Endodermal cell (in vitro differentiated cells): ENCODE results near the gene GNAL. TPM values are rescaled to one million over a fixed set of nuclear protein-coding genes. Genes with fewer than 3 reads are reported as not detected.

Experiments
- DNase-seq: peaks from one replicate; pipeline ENCODE4 v3.0.0-alpha.2; 2017
- H3K27ac ChIP-seq: 2 replicates; pipeline ENCODE4 v1.5.1; 2013; ENCODE audit warnings: mild to moderate bottlenecking, low read depth, low read length, moderate library complexity
- H3K27me3 ChIP-seq: 2 replicates; pipeline ENCODE4 v1.6.1; 2013; ENCODE audit warnings: mild to moderate bottlenecking, low read length, moderate library complexity; ENCODE audit not compliant: insufficient read depth, control insufficient read depth, poor library complexity, severe bottlenecking
- H3K36me3 ChIP-seq: 2 replicates; pipeline ENCODE4 v1.7.0; 2013; ENCODE audit warnings: mild to moderate bottlenecking, low read length, moderate library complexity; ENCODE audit not compliant: control insufficient read depth, insufficient read depth
- H3K4me1 ChIP-seq: one replicate; pipeline ENCODE4 v1.7.0; 2013; ENCODE audit warnings: low read length; ENCODE audit not compliant: control insufficient read depth, insufficient read depth
- H3K4me3 ChIP-seq: 2 replicates; pipeline ENCODE4 v1.5.1; 2013; ENCODE audit warnings: mild to moderate bottlenecking, low read length, moderate library complexity
- H3K9ac ChIP-seq: 2 replicates; pipeline ENCODE4 v1.6.1; 2013; ENCODE audit warnings: mild to moderate bottlenecking, low read length, moderate library complexity; ENCODE audit not compliant: poor library complexity, severe bottlenecking; ENCODE audit errors: extremely low read depth
- H3K9me3 ChIP-seq: 2 replicates; pipeline ENCODE4 v1.6.1; 2013; ENCODE audit warnings: mild to moderate bottlenecking, low read length, moderate library complexity; ENCODE audit not compliant: control insufficient read depth
- H3K27ac Mint-ChIP-seq: 2 replicates; pipeline ENCODE4 v1.8.0; 2020; ENCODE audit warnings: mixed read lengths
- H3K27me3 Mint-ChIP-seq: 2 replicates; pipeline ENCODE4 v1.8.0; 2021; ENCODE audit warnings: mild to moderate bottlenecking, mixed read lengths; ENCODE audit not compliant: insufficient read depth
- H3K36me3 Mint-ChIP-seq: 2 replicates; pipeline ENCODE4 v1.8.0; 2020; ENCODE audit warnings: low read depth, mixed read lengths
- H3K4me1 Mint-ChIP-seq: 2 replicates; pipeline ENCODE4 v1.8.0; 2020; ENCODE audit warnings: mixed read lengths
- H3K4me3 Mint-ChIP-seq: 2 replicates; pipeline ENCODE4 v1.8.0; 2020; ENCODE audit warnings: mild to moderate bottlenecking, moderate library complexity, mixed read lengths
- H3K9me3 Mint-ChIP-seq: 2 replicates; pipeline ENCODE4 v1.8.0; 2020; ENCODE audit warnings: mild to moderate bottlenecking, mixed read lengths
- WGBS, 2 experiments: methylation state at CpG; one replicate each; pipeline versions ENCODE4 v1.1.5 to v1.1.7; 2013; ENCODE audit warnings: missing lambda C conversion rate in 2 of 2, mixed read lengths in 1 of 2; ENCODE audit not compliant: insufficient coverage in 1 of 2, insufficient read length in 1 of 2; 5-methylcytosine and 5-hydroxymethylcytosine counted together
- total RNA-seq, 2 donors: library from RNA; stranded (reverse); fragmentation: NEBNext Ultra II Directional in 1 of 2; extraction: Animal tissue kit (Norgen Biotek cat#: 25700) in 1 of 2; gene quantifications; 2 replicates in 1 of 2; 3 replicates in 1 of 2; pipeline ENCODE4 v1.2.1, GENCODE V29; 2021
- TF ChIP-seq, protein P1 (sequence below): fragments of 200-600 bp; sonication (generic); conservative IDR thresholded peaks from 2 replicates; pipeline ENCODE4 v1.5.0; 2021; ENCODE audit warnings: antibody characterized with exemption, mild to moderate bottlenecking

The GNAL gene
- total RNA-seq, 2 donors from 2014 or later = 37.9 to 58.2 TPM

DNA sequence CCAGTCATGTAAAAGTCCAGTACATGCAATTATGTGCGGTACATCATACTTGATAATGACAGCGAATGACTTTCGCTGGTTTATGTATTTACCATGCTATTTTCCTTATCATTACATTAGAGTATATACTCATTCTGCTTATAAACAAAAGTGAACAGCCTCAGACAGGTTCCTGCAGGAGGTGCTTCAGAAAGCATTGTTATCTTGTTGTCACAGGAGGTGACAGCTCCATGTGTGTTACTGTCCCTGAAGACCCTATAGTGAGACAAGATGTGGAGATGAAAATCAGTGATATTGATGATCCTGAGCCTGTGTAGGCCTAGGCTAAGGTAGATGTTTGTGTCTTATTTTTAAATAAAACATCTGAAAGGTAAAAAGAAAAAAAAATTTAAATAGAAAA is 234.4 kb downstream of the GNAL start:
- Mint-ChIP-seq H3K4me1 (peaks cover 10% of the 10 kb centered on the region), H3K27ac (no peak overlapping the region), H3K27me3 (no peaks in the 10 kb centered on the region), H3K4me3 (no peak overlapping the region), H3K36me3 (no peaks in the 10 kb centered on the region), H3K9me3 (peaks cover 8% of the 10 kb centered on the region)
- Histone ChIP-seq H3K9me3 (no peaks in the 10 kb centered on the region), H3K4me3 (no peak overlapping the region), H3K27ac (no peak overlapping the region), H3K9ac (no peak overlapping the region), H3K4me1 (no peaks in the 10 kb centered on the region), H3K36me3 (no peaks in the 10 kb centered on the region), H3K27me3 (no peaks in the 10 kb centered on the region)
- no peak for DNase-seq
- TF ChIP-seq, protein P1, sequence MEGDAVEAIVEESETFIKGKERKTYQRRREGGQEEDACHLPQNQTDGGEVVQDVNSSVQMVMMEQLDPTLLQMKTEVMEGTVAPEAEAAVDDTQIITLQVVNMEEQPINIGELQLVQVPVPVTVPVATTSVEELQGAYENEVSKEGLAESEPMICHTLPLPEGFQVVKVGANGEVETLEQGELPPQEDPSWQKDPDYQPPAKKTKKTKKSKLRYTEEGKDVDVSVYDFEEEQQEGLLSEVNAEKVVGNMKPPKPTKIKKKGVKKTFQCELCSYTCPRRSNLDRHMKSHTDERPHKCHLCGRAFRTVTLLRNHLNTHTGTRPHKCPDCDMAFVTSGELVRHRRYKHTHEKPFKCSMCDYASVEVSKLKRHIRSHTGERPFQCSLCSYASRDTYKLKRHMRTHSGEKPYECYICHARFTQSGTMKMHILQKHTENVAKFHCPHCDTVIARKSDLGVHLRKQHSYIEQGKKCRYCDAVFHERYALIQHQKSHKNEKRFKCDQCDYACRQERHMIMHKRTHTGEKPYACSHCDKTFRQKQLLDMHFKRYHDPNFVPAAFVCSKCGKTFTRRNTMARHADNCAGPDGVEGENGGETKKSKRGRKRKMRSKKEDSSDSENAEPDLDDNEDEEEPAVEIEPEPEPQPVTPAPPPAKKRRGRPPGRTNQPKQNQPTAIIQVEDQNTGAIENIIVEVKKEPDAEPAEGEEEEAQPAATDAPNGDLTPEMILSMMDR = no peak
- 94% methylated on average over 3 of the region's 3 CpGs; no CpG with 5 or more reads in 1 of the 2 experiments for WGBS, 2 experiments

DNA sequence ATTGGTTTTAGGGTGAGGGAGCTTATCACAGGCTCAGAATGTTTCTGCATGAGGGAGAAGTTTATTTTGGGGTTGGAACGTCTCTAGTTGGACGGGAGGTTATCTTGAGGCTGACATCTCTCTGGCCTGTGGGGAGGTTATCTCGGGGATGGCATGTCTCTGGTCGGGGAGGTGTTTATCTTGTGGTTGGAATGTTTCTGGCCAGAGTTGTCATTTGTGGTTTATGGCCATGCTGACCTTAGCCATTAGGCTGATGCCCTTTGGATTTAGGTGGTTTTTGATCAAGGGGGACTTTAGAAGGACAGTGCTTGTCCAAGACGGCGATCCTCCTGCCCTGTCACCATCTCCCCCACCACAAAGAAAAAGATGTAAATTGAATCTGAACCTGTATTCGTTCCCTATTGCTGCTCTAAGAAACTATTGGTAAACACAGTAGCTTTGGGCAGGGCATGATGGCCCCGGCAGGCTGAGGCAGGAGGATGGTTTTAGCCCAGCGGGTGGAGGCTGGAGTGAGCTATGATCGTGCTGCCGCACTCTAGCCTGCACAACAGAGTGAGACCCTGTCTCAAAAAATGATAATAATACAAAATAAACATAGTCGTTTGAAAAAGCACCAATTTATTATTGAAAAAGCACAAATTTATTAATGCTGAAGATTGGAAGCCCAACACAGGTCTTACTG is 236.9 kb downstream of the GNAL start:
- no peak overlapping the region for H3K9ac ChIP-seq
- DNase-seq = no peak
- H3K27me3 ChIP-seq = no peaks in the 10 kb centered on the region
- H3K27me3 Mint-ChIP-seq = no peaks in the 10 kb centered on the region
- H3K4me3 Mint-ChIP-seq = no peak overlapping the region
- peaks cover 8% of the 10 kb centered on the region for H3K9me3 Mint-ChIP-seq
- H3K36me3 Mint-ChIP-seq = no peaks in the 10 kb centered on the region
- no peak overlapping the region for H3K27ac Mint-ChIP-seq
- H3K36me3 ChIP-seq = no peaks in the 10 kb centered on the region
- WGBS, 2 experiments = 83 to 96% methylated on average over 5 to 12 of the region's 12 CpGs
- H3K4me1 ChIP-seq = no peaks in the 10 kb centered on the region
- TF ChIP-seq, protein P1 = no peak
- H3K4me3 ChIP-seq = no peak overlapping the region
- H3K27ac ChIP-seq = no peak overlapping the region
- peaks cover 10% of the 10 kb centered on the region for H3K4me1 Mint-ChIP-seq
- no peaks in the 10 kb centered on the region for H3K9me3 ChIP-seq

DNA sequence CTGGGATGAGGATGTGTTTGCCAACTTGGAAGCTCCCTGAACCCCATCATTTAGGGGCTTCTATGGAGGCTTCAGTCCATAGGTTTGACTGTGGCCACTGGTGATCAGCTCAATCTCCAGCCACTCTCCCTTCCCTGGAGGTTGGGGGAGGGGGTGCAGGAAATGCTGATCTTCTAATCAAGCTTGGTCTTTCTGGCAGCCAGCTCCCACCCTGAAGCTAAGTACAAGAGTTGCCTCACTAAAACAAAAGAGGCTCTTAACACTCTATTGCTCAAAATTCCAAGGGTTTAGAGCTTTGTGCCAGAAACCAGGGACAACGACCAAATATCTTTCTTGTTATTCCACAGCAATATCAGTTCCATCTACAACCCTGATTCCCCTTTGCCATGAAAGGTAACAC is 238.4 kb downstream of the GNAL start:
- Mint-ChIP-seq H3K9me3 (peaks cover 8% of the 10 kb centered on the region), H3K27ac (no peak overlapping the region), H3K4me1 (peaks cover 10% of the 10 kb centered on the region), H3K36me3 (no peaks in the 10 kb centered on the region), H3K27me3 (no peaks in the 10 kb centered on the region), H3K4me3 (no peak overlapping the region)
- Histone ChIP-seq H3K36me3 (no peaks in the 10 kb centered on the region), H3K27ac (no peak overlapping the region), H3K4me1 (no peaks in the 10 kb centered on the region), H3K4me3 (no peak overlapping the region), H3K9me3 (no peaks in the 10 kb centered on the region), H3K9ac (no peak overlapping the region), H3K27me3 (no peaks in the 10 kb centered on the region)
- TF ChIP-seq, protein P1 = no peak
- WGBS, 2 experiments = 32 to 40% methylated on average over 1 of the region's 1 CpG
- no peak for DNase-seq
